ENCODE data around the gene OGT. TPM values are rescaled to one million over a fixed set of nuclear protein-coding genes. Genes with fewer than 3 reads are reported as not detected.

The OGT gene
- polyA plus RNA-seq, 2 of the 4 experiments (the other 2 are of a cell fraction), result 42.7 to 290 TPM

DNA sequence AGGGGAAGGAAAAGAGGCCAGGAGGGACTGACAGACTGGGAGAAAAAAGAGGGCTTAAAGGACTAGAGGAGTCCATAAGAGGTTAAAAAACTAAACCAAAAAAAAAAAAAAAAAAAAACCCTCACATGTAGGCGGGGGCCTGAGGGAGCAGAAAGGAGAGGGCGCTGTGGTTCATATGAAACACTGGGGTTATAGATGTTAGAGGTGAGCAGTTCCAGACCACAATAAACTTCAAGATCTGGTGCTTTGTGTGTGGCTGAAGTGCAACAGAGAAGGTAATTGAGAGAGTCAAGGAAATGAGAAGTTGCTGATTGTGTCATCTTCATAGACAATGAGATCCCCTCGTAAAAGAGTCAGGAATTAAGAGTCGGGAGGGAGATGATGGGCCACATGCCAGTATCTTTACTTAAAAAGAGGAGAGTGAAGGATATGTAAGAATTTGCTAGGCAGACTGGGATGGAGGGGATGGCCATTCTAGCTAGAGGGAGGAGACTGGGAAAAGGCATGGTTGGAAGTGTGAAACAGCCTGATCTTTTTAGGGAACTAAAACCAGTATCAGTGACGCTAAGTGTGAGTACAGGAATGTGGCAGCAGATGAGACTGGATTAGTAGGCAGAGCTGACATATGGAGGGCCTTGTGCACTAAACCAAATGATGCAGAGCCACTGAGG is 18.4 kb upstream of the OGT start:
- Histone ChIP-seq H3K4me1 (no peaks in the 10 kb centered on the region), H3K9me3 (no peaks in the 10 kb centered on the region), H3K27ac (no peak overlapping the region), H3K4me3 (no peak overlapping the region), H3K4me2 (no peak overlapping the region)
- 28% methylated on average over 5 of the region's 5 CpGs for WGBS (ENCODE audit: missing lambda C conversion rate)
- ATAC-seq (no peak), DNase-seq (ENCODE audit: low read depth in 1 of 2, low spot score in 1 of 2) (no peak), FAIRE-seq (peak; percentile 23)
- CTCF ChIA-PET, result no interaction called here
- TF ChIP-seq, protein P1, sequence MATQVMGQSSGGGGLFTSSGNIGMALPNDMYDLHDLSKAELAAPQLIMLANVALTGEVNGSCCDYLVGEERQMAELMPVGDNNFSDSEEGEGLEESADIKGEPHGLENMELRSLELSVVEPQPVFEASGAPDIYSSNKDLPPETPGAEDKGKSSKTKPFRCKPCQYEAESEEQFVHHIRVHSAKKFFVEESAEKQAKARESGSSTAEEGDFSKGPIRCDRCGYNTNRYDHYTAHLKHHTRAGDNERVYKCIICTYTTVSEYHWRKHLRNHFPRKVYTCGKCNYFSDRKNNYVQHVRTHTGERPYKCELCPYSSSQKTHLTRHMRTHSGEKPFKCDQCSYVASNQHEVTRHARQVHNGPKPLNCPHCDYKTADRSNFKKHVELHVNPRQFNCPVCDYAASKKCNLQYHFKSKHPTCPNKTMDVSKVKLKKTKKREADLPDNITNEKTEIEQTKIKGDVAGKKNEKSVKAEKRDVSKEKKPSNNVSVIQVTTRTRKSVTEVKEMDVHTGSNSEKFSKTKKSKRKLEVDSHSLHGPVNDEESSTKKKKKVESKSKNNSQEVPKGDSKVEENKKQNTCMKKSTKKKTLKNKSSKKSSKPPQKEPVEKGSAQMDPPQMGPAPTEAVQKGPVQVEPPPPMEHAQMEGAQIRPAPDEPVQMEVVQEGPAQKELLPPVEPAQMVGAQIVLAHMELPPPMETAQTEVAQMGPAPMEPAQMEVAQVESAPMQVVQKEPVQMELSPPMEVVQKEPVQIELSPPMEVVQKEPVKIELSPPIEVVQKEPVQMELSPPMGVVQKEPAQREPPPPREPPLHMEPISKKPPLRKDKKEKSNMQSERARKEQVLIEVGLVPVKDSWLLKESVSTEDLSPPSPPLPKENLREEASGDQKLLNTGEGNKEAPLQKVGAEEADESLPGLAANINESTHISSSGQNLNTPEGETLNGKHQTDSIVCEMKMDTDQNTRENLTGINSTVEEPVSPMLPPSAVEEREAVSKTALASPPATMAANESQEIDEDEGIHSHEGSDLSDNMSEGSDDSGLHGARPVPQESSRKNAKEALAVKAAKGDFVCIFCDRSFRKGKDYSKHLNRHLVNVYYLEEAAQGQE (IDR thresholded peaks at IDR 0.05), result no peak
- TF ChIP-seq, protein P2, sequence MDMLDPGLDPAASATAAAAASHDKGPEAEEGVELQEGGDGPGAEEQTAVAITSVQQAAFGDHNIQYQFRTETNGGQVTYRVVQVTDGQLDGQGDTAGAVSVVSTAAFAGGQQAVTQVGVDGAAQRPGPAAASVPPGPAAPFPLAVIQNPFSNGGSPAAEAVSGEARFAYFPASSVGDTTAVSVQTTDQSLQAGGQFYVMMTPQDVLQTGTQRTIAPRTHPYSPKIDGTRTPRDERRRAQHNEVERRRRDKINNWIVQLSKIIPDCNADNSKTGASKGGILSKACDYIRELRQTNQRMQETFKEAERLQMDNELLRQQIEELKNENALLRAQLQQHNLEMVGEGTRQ (IDR thresholded peaks at IDR 0.05), result no peak
- TF ChIP-seq RFX5 (IDR thresholded peaks at IDR 0.05) (no peak), CHD4 (IDR thresholded peaks at IDR 0.05; ENCODE audit: borderline replicate concordance) (no peak), FOSB (CRISPR knock-in tag; IDR thresholded peaks at IDR 0.05) (no peak), ESRRA (IDR thresholded peaks at IDR 0.05; ENCODE audit: borderline replicate concordance, low read length) (no peak), EP300 (IDR thresholded peaks at IDR 0.05) (no peak), EHMT2 (IDR thresholded peaks at IDR 0.05; ENCODE audit: low read depth) (no peak), KDM5A (IDR thresholded peaks at IDR 0.05) (no peak), RAD21 (conservative IDR thresholded peaks at IDR 0.05 in 1 of 2, IDR thresholded peaks at IDR 0.05 in 1 of 2) (no peak), ZSCAN20 (CRISPR knock-in tag; IDR thresholded peaks at IDR 0.05) (no peak), EHF (CRISPR knock-in tag; IDR thresholded peaks at IDR 0.05) (no peak), HOXB5 (CRISPR knock-in tag; IDR thresholded peaks at IDR 0.05) (no peak), TFCP2L1 (CRISPR knock-in tag; IDR thresholded peaks at IDR 0.05) (no peak), CTCF (IDR thresholded peaks at IDR 0.05) (no peak), HOXA7 (CRISPR knock-in tag; IDR thresholded peaks at IDR 0.05) (no peak)
- TF ChIP-seq, protein P3, sequence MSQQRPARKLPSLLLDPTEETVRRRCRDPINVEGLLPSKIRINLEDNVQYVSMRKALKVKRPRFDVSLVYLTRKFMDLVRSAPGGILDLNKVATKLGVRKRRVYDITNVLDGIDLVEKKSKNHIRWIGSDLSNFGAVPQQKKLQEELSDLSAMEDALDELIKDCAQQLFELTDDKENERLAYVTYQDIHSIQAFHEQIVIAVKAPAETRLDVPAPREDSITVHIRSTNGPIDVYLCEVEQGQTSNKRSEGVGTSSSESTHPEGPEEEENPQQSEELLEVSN (IDR thresholded peaks at IDR 0.05; ENCODE audit: borderline replicate concordance, low read depth), result no peak
- POLR2A ChIA-PET, result interaction anchor here (0.8 kb wide), 1 partner anchor 19 kb away, joined by 3 read pairs; no protein-coding TSS in a partner anchor

GRCh38 chrX:71515038-71515396 is 17.9 kb upstream of the OGT start:
- Histone ChIP-seq H3K4me2 (no peak overlapping the region), H3K27ac (no peak overlapping the region), H3K9me3 (no peaks in the 10 kb centered on the region), H3K4me1 (no peaks in the 10 kb centered on the region), H3K4me3 (no peak overlapping the region)
- 53% methylated on average over 2 of the region's 2 CpGs for whole genome bisulfite sequencing (ENCODE audit: missing lambda C conversion rate)
- DNase-seq (ENCODE audit: low read depth in 1 of 2, low spot score in 1 of 2) (no peak), FAIRE-seq (no peak), ATAC-seq (no peak; a peak in 1 of 6 replicates)
- ChIA-PET POLR2A (interaction anchor here (0.6 to 0.8 kb wide), 2 partner anchors 9 to 19 kb away, joined by 3 read pairs; no protein-coding TSS in a partner anchor), CTCF (no interaction called here)
- TF ChIP-seq GATA3 (IDR thresholded peaks at IDR 0.05; ENCODE audit: borderline replicate concordance) (no peak), CTCF (IDR thresholded peaks at IDR 0.05) (no peak), POLR2A (IDR thresholded peaks at IDR 0.05; ENCODE audit: low read length) (no peak), CHD4 (IDR thresholded peaks at IDR 0.05; ENCODE audit: borderline replicate concordance) (no peak), BCL3 (IDR thresholded peaks at IDR 0.05) (no peak), HEYL (CRISPR knock-in tag; IDR thresholded peaks at IDR 0.05) (no peak), NFE2L2 (conservative IDR thresholded peaks at IDR 0.05; ENCODE audit: low read length) (no peak), MYC (IDR thresholded peaks at IDR 0.05; ENCODE audit: borderline replicate concordance, low read length) (no peak), MAZ (IDR thresholded peaks at IDR 0.05; ENCODE audit: borderline replicate concordance, low read depth, low read length) (no peak), ELK1 (IDR thresholded peaks at IDR 0.05; ENCODE audit: low read depth, low read length) (no peak)

All from A549 (cell line).